Mesangial cell (primary cell): ENCODE data around the gene CHL1. TPM values are rescaled to one million over a fixed set of nuclear protein-coding genes. Genes with fewer than 3 reads are reported as not detected.

ENCODE experiments used
- total RNA-seq: library from RNA; depleted of rRNA; stranded (reverse); fragments of >200 nt; gene quantifications from 2 replicates; pipeline ENCODE4 v1.2.3, GENCODE V29; 2015

The CHL1 gene
- total RNA-seq: 5.2 TPM in 1 of 2 replicates, not detected in the other

GRCh38 chr3:196311-197148, at the start of gene CHL1:
Gene CHL1, plus strand, starts transcription at chr3:196763. Its CDS starts 123,014 bp downstream, at chr3:319777.

